ENCODE measurements around the gene TMEM43.

The TMEM43 gene

GRCh38 chr3:14138109-14138877 lies 13.4 kb downstream of the TMEM43 start:
- H3K79me2 ChIP-seq (ENCODE audit: control insufficient read depth, insufficient read depth, low read length, unreplicated experiment) = no peaks in the 10 kb centered on the region
- no peak overlapping the region for H3K4me3 ChIP-seq (ENCODE audit: low read depth, low read length)
- H3K36me3 ChIP-seq (ENCODE audit: insufficient read depth, low read length) = peaks cover 7% of the 10 kb centered on the region; the same call in 1 of the 2 replicates
- H3K4me1 ChIP-seq (ENCODE audit: control insufficient read depth, insufficient read depth, low read length, unreplicated experiment) = peaks cover 32% of the 10 kb centered on the region
- no peak overlapping the region for H3K27ac ChIP-seq (ENCODE audit: low read depth, low read length)
- H2AFZ ChIP-seq (ENCODE audit: low read length, unreplicated experiment) = no peak overlapping the region
- no peaks in the 10 kb centered on the region for H3K27me3 ChIP-seq (ENCODE audit: insufficient read depth, low read length)

GRCh38 chr3:14138878-14139655 lies 14.2 kb downstream of the TMEM43 start:
- Histone ChIP-seq H3K4me1 (ENCODE audit: control insufficient read depth, insufficient read depth, low read length, unreplicated experiment) (peaks cover 34% of the 10 kb centered on the region), H3K27me3 (ENCODE audit: insufficient read depth, low read length) (no peaks in the 10 kb centered on the region), H2AFZ (ENCODE audit: low read length, unreplicated experiment) (no peak overlapping the region), H3K27ac (ENCODE audit: low read depth, low read length) (no peak overlapping the region), H3K4me3 (ENCODE audit: low read depth, low read length) (no peak overlapping the region), H3K79me2 (ENCODE audit: control insufficient read depth, insufficient read depth, low read length, unreplicated experiment) (no peaks in the 10 kb centered on the region), H3K36me3 (ENCODE audit: insufficient read depth, low read length) (peaks cover 7% of the 10 kb centered on the region; the same call in 1 of the 2 replicates)

GRCh38 chr3:14139771-14140170 lies 14.9 kb downstream of the TMEM43 start:
- H3K4me1 ChIP-seq (ENCODE audit: control insufficient read depth, insufficient read depth, low read length, unreplicated experiment) = peaks cover 39% of the 10 kb centered on the region
- no peaks in the 10 kb centered on the region for H3K27me3 ChIP-seq (ENCODE audit: insufficient read depth, low read length)
- no peak overlapping the region for H3K4me3 ChIP-seq (ENCODE audit: low read depth, low read length)
- H2AFZ ChIP-seq (ENCODE audit: low read length, unreplicated experiment) = no peak overlapping the region
- H3K27ac ChIP-seq (ENCODE audit: low read depth, low read length) = no peak overlapping the region
- peaks cover 7% of the 10 kb centered on the region; the same call in 1 of the 2 replicates for H3K36me3 ChIP-seq (ENCODE audit: insufficient read depth, low read length)
- H3K79me2 ChIP-seq (ENCODE audit: control insufficient read depth, insufficient read depth, low read length, unreplicated experiment) = no peaks in the 10 kb centered on the region

GRCh38 chr3:14140668-14141067 lies 15.8 kb downstream of the TMEM43 start:
- Histone ChIP-seq H3K4me1 (ENCODE audit: control insufficient read depth, insufficient read depth, low read length, unreplicated experiment) (peaks cover 48% of the 10 kb centered on the region), H3K36me3 (ENCODE audit: insufficient read depth, low read length) (peaks cover 7% of the 10 kb centered on the region; the same call in 1 of the 2 replicates), H3K4me3 (ENCODE audit: low read depth, low read length) (no peak overlapping the region), H3K79me2 (ENCODE audit: control insufficient read depth, insufficient read depth, low read length, unreplicated experiment) (no peaks in the 10 kb centered on the region), H3K27me3 (ENCODE audit: insufficient read depth, low read length) (no peaks in the 10 kb centered on the region), H2AFZ (ENCODE audit: low read length, unreplicated experiment) (no peak overlapping the region), H3K27ac (ENCODE audit: low read depth, low read length) (no peak overlapping the region)

GRCh38 chr3:14141144-14141543 lies 16.3 kb downstream of the TMEM43 start:
- Histone ChIP-seq H2AFZ (ENCODE audit: low read length, unreplicated experiment) (no peak overlapping the region), H3K27me3 (ENCODE audit: insufficient read depth, low read length) (no peaks in the 10 kb centered on the region), H3K79me2 (ENCODE audit: control insufficient read depth, insufficient read depth, low read length, unreplicated experiment) (no peaks in the 10 kb centered on the region), H3K36me3 (ENCODE audit: insufficient read depth, low read length) (peaks cover 10% of the 10 kb centered on the region; the same call in 1 of the 2 replicates), H3K27ac (ENCODE audit: low read depth, low read length) (no peak overlapping the region), H3K4me3 (ENCODE audit: low read depth, low read length) (no peak overlapping the region), H3K4me1 (ENCODE audit: control insufficient read depth, insufficient read depth, low read length, unreplicated experiment) (peaks cover 53% of the 10 kb centered on the region)

- Histone ChIP-seq H3K4me1 (ENCODE audit: control insufficient read depth, insufficient read depth, low read length, unreplicated experiment) (peaks cover 48% of the 10 kb centered on the region), H3K27ac (ENCODE audit: low read depth, low read length) (peak overlapping the region; percentile 100), H3K36me3 (ENCODE audit: insufficient read depth, low read length) (peaks cover 11% of the 10 kb centered on the region; the same call in 1 of the 2 replicates)
These were observed 16.9 kb downstream of the TMEM43 start for GRCh38 chr3:14141602-14142341.

GRCh38 chr3:14142567-14143270 lies 17.9 kb downstream of the TMEM43 start:
- Histone ChIP-seq H2AFZ (ENCODE audit: low read length, unreplicated experiment) (peak overlapping the region; percentile 17), H3K36me3 (ENCODE audit: insufficient read depth, low read length) (peaks cover 11% of the 10 kb centered on the region; the same call in 1 of the 2 replicates), H3K79me2 (ENCODE audit: control insufficient read depth, insufficient read depth, low read length, unreplicated experiment) (no peaks in the 10 kb centered on the region), H3K4me1 (ENCODE audit: control insufficient read depth, insufficient read depth, low read length, unreplicated experiment) (peaks cover 43% of the 10 kb centered on the region), H3K4me3 (ENCODE audit: low read depth, low read length) (peak overlapping the region; percentile 47), H3K27ac (ENCODE audit: low read depth, low read length) (peak overlapping the region; percentile 100), H3K27me3 (ENCODE audit: insufficient read depth, low read length) (no peaks in the 10 kb centered on the region)

More at GRCh38 chr3:14141602-14142341, 16.9 kb downstream of the TMEM43 start:
- Histone ChIP-seq H2AFZ (ENCODE audit: low read length, unreplicated experiment) (no peak overlapping the region), H3K79me2 (ENCODE audit: control insufficient read depth, insufficient read depth, low read length, unreplicated experiment) (no peaks in the 10 kb centered on the region), H3K27me3 (ENCODE audit: insufficient read depth, low read length) (no peaks in the 10 kb centered on the region), H3K4me3 (ENCODE audit: low read depth, low read length) (no peak overlapping the region)

- H3K27me3 ChIP-seq (ENCODE audit: insufficient read depth, low read length) = no peaks in the 10 kb centered on the region
- H3K27ac ChIP-seq (ENCODE audit: low read depth, low read length) = peak overlapping the region; percentile 100
- H3K36me3 ChIP-seq (ENCODE audit: insufficient read depth, low read length) = peaks cover 11% of the 10 kb centered on the region; the same call in 1 of the 2 replicates
- peaks cover 43% of the 10 kb centered on the region for H3K4me1 ChIP-seq (ENCODE audit: control insufficient read depth, insufficient read depth, low read length, unreplicated experiment)
- H3K79me2 ChIP-seq (ENCODE audit: control insufficient read depth, insufficient read depth, low read length, unreplicated experiment) = no peaks in the 10 kb centered on the region
- H2AFZ ChIP-seq (ENCODE audit: low read length, unreplicated experiment) = peak overlapping the region; percentile 17
- H3K4me3 ChIP-seq (ENCODE audit: low read depth, low read length) = peak overlapping the region; percentile 47
These were observed 18.7 kb downstream of the TMEM43 start for GRCh38 chr3:14143271-14144225.

GRCh38 chr3:14144423-14145075 lies 19.7 kb downstream of the TMEM43 start:
- peak overlapping the region; percentile 100 for H3K27ac ChIP-seq (ENCODE audit: low read depth, low read length)
- peaks cover 43% of the 10 kb centered on the region for H3K4me1 ChIP-seq (ENCODE audit: control insufficient read depth, insufficient read depth, low read length, unreplicated experiment)
- H3K27me3 ChIP-seq (ENCODE audit: insufficient read depth, low read length) = no peaks in the 10 kb centered on the region
- H2AFZ ChIP-seq (ENCODE audit: low read length, unreplicated experiment) = no peak overlapping the region
- H3K36me3 ChIP-seq (ENCODE audit: insufficient read depth, low read length) = peaks cover 8% of the 10 kb centered on the region; the same call in 1 of the 2 replicates
- H3K4me3 ChIP-seq (ENCODE audit: low read depth, low read length) = peak overlapping the region; percentile 57
- H3K79me2 ChIP-seq (ENCODE audit: control insufficient read depth, insufficient read depth, low read length, unreplicated experiment) = no peaks in the 10 kb centered on the region
